Right lobe of liver (tissue), 4 donors: ENCODE data around the gene NRCAM.

Experiments
- POLR2A ChIP-seq: fragments of 450-650 bp; IDR thresholded peaks from one replicate; pipeline ENCODE4 v1.6.1; 2017; ENCODE audit warnings: antibody characterized with exemption, mild to moderate bottlenecking
- TF ChIP-seq, protein P1 (sequence below), 4 donors: fragments of 200-600 bp in 3 of 4; fragments of 450-650 bp in 1 of 4; IDR thresholded peaks; one replicate each; pipeline versions ENCODE4 v1.5.1 to v1.8.0; 2016 to 2022; ENCODE audit warnings: antibody characterized with exemption in 4 of 4, mild to moderate bottlenecking in 2 of 4
- donor health status: DM: no; HTN: no; CAD: no.
- donor health status: DM: no; HTN: no; CAD: no.
- donor health status: DM: no; HTN: yes; CAD: no.

DNA sequence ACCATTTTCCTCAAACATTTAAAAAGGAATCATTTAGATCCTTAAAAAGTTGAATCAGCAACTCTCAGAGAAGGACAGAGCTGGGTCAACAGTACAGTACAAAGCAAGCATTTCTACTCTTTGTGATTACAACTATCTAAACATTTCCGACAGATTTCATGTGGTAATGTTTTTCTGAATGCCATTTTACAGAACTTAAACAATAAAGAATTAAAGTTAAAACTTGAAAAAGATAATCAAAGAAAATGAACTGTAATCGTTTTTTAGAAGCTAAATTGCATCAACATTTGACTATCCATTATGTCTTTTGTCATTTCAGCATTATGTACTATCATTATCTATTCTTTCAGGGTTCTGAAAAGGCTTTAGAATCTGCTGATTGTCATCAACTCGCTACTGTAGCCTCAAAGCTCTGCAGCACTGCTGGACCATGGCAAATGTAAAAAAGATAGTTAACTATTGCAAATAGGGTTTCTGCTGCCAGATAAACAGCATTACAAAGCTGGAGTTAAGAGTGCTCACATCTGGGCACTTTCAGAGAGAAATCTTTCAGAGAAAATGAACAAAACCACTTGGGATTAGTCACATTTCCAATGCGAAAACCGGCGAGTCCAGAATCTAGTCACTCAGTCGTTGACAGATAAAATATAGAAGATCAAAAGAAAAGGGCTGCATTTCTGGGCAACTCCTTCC lies 165.6 kb downstream of the NRCAM start:
- TF ChIP-seq, protein P1, sequence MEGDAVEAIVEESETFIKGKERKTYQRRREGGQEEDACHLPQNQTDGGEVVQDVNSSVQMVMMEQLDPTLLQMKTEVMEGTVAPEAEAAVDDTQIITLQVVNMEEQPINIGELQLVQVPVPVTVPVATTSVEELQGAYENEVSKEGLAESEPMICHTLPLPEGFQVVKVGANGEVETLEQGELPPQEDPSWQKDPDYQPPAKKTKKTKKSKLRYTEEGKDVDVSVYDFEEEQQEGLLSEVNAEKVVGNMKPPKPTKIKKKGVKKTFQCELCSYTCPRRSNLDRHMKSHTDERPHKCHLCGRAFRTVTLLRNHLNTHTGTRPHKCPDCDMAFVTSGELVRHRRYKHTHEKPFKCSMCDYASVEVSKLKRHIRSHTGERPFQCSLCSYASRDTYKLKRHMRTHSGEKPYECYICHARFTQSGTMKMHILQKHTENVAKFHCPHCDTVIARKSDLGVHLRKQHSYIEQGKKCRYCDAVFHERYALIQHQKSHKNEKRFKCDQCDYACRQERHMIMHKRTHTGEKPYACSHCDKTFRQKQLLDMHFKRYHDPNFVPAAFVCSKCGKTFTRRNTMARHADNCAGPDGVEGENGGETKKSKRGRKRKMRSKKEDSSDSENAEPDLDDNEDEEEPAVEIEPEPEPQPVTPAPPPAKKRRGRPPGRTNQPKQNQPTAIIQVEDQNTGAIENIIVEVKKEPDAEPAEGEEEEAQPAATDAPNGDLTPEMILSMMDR (IDR thresholded peaks at IDR 0.05) = no peak
- no peak for TF ChIP-seq POLR2A
